Stomach (tissue), 4 donors: ENCODE data around the gene CREB3.

Experiments
- POLR2A ChIP-seq, 4 donors: fragments of 450-650 bp; IDR thresholded peaks; one replicate each; pipeline ENCODE4 v1.6.1; 2016; ENCODE audit warnings: antibody characterized with exemption in 4 of 4, control low read depth in 2 of 4, mild to moderate bottlenecking in 1 of 4, moderate library complexity in 1 of 4
- POLR2AphosphoS5 ChIP-seq, 3 donors: sonication (generic); formaldehyde crosslinking; IDR thresholded peaks; one replicate each; pipeline ENCODE4 v1.6.1; 2016; ENCODE audit warnings: antibody characterized with exemption in 3 of 3
- TF ChIP-seq, protein P1 (sequence below), 7 experiments: fragments of 450-650 bp in 4 of 7; fragments of 200-600 bp in 3 of 7; sonication (generic) in 3 of 7; IDR thresholded peaks; one replicate each; pipeline ENCODE4 v1.5.1; 2016 to 2019; ENCODE audit warnings: antibody characterized with exemption in 7 of 7, control low read depth in 2 of 7, mild to moderate bottlenecking in 1 of 7

DNA sequence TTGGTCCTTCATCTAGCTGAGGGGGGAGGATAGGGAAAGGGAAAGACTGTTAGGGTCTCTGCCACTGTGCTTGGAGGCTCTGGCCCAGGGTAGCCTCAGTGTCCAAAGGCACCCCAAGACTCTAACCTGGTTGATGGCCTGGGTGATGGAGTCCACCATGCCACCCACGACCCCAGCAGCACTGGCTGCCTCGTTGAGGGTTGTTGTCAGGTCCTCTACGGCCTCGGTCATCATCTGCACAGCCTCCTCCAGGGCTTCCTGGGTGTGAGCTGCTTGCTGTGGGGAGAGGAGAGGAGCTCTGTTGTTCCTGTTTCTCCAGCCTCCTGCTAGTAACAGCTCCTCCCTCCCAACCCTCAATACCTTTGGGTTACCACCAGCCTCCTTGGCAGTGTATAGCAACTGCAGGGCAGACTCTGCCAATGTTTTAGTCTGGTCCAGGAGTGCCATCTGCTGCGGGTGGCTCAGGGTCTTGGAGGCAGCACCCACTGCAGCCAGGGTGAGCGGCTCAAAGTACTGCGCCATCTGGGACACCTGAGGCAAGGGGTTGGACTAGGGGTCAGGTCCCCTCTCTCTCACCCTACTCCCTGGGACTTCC is 26.5 kb upstream of the CREB3 start:
- TF ChIP-seq, protein P1, sequence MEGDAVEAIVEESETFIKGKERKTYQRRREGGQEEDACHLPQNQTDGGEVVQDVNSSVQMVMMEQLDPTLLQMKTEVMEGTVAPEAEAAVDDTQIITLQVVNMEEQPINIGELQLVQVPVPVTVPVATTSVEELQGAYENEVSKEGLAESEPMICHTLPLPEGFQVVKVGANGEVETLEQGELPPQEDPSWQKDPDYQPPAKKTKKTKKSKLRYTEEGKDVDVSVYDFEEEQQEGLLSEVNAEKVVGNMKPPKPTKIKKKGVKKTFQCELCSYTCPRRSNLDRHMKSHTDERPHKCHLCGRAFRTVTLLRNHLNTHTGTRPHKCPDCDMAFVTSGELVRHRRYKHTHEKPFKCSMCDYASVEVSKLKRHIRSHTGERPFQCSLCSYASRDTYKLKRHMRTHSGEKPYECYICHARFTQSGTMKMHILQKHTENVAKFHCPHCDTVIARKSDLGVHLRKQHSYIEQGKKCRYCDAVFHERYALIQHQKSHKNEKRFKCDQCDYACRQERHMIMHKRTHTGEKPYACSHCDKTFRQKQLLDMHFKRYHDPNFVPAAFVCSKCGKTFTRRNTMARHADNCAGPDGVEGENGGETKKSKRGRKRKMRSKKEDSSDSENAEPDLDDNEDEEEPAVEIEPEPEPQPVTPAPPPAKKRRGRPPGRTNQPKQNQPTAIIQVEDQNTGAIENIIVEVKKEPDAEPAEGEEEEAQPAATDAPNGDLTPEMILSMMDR (IDR thresholded peaks at IDR 0.05) = no peak
- no peak for TF ChIP-seq POLR2AphosphoS5 (IDR thresholded peaks at IDR 0.05)
- TF ChIP-seq POLR2A (IDR thresholded peaks at IDR 0.05) = no peak
